ENCODE measurements around the gene TEX22. TPM values are rescaled to one million over a fixed set of nuclear protein-coding genes. Genes with fewer than 3 reads are reported as not detected.

The TEX22 gene
- total and polyA plus RNA-seq, 8 donors: 0.18 to 0.35 TPM; not detected in 6

GRCh38 chr14:105447651-105448640, 49.6 kb downstream of the TEX22 start:
- no peak for TF ChIP-seq POLR2AphosphoS5 (IDR thresholded peaks at IDR 0.05)
- TF ChIP-seq EP300 (IDR thresholded peaks at IDR 0.05): no peak
- TF ChIP-seq POLR2A (IDR thresholded peaks at IDR 0.05): no peak
- TF ChIP-seq CTCF (IDR thresholded peaks at IDR 0.05): no peak
- intact Hi-C loops (cut with DNase I; ENCODE audit: low total_unique reads): no loop called here
- Histone ChIP-seq H3K36me3 (peaks cover 15 to 68% (median 48%) of the 10 kb centered on the region in 4 donors), H3K27ac (peak overlapping the region in 2 of 5 donors; percentile 37 to 61), H3K9me3 (no peaks in the 10 kb centered on the region), H3K4me1 (peaks cover 6 to 14% (median 10%) of the 10 kb centered on the region in 4 donors), H3K4me3 (no peak overlapping the region), H3K27me3 (no peaks in the 10 kb centered on the region)
- no peak for DNase-seq
- WGBS, 5 donors: 80 to 92% (median 90%) methylated on average over 14 to 31 of the region's 31 CpGs

- H3K4me3 ChIP-seq: no peak overlapping the region
- no peaks in the 10 kb centered on the region for H3K9me3 ChIP-seq
- H3K4me1 ChIP-seq: peaks cover 6 to 14% (median 10%) of the 10 kb centered on the region in 4 donors
- peak; percentile 78 to 87 for DNase-seq
- intact Hi-C loops (cut with DNase I; ENCODE audit: low total_unique reads): no loop called here
- H3K36me3 ChIP-seq: peaks cover 15 to 71% (median 51%) of the 10 kb centered on the region in 4 donors
- WGBS, 5 donors: 0 to 47% (median 31%) methylated on average over 5 to 16 of the region's 16 CpGs
- H3K27ac ChIP-seq: peak overlapping the region in 2 of 5 donors; percentile 37 to 61
- TF ChIP-seq EP300 (IDR thresholded peaks at IDR 0.05): no peak
- peak in 5 of 7 experiments; percentile 79 to 96 (median 92) for TF ChIP-seq CTCF (IDR thresholded peaks at IDR 0.05)
- peak in 1 of 3 donors; percentile 54 for TF ChIP-seq POLR2AphosphoS5 (IDR thresholded peaks at IDR 0.05)
- no peak for TF ChIP-seq POLR2A (IDR thresholded peaks at IDR 0.05)
- H3K27me3 ChIP-seq: no peaks in the 10 kb centered on the region
Observed at GRCh38 chr14:105448706-105449111, 50.4 kb downstream of the TEX22 start.

GRCh38 chr14:105449276-105450122, 51.2 kb downstream of the TEX22 start:
- WGBS, 5 donors: 91 to 96% (median 92%) methylated on average over 21 to 47 of the region's 47 CpGs
- intact Hi-C loops (cut with DNase I; ENCODE audit: low total_unique reads): no loop called here
- Histone ChIP-seq H3K4me1 (peaks cover 6 to 14% (median 10%) of the 10 kb centered on the region in 4 donors), H3K27me3 (no peaks in the 10 kb centered on the region), H3K9me3 (no peaks in the 10 kb centered on the region), H3K36me3 (peaks cover 22 to 79% (median 59%) of the 10 kb centered on the region in 4 donors), H3K27ac (no peak overlapping the region), H3K4me3 (no peak overlapping the region)
- no peak for DNase-seq
- TF ChIP-seq CTCF (IDR thresholded peaks at IDR 0.05): no peak
- TF ChIP-seq EP300 (IDR thresholded peaks at IDR 0.05): no peak
- TF ChIP-seq POLR2AphosphoS5 (IDR thresholded peaks at IDR 0.05): no peak

GRCh38 chr14:105450123-105450505, 51.8 kb downstream of the TEX22 start:
- no peak for DNase-seq
- H3K4me1 ChIP-seq: peaks cover 6 to 14% (median 10%) of the 10 kb centered on the region in 4 donors
- TF ChIP-seq POLR2A (IDR thresholded peaks at IDR 0.05): no peak
- no peak for TF ChIP-seq POLR2AphosphoS5 (IDR thresholded peaks at IDR 0.05)
- no peak for TF ChIP-seq CTCF (IDR thresholded peaks at IDR 0.05)
- TF ChIP-seq EP300 (IDR thresholded peaks at IDR 0.05): no peak
- intact Hi-C loops (cut with DNase I; ENCODE audit: low total_unique reads): no loop called here
- H3K27me3 ChIP-seq: no peaks in the 10 kb centered on the region
- no peak overlapping the region for H3K4me3 ChIP-seq
- WGBS, 5 donors: 87 to 93% (median 89%) methylated on average over 12 to 22 of the region's 22 CpGs
- H3K36me3 ChIP-seq: peaks cover 25 to 82% (median 65%) of the 10 kb centered on the region in 4 donors
- H3K27ac ChIP-seq: no peak overlapping the region
- H3K9me3 ChIP-seq: no peaks in the 10 kb centered on the region

Measured in stomach (tissue), 9 donors.